GM12872 (cell line): ENCODE data around the gene CNTN1.

Experiments
- TF ChIP-seq, protein P1 (sequence below): IDR thresholded peaks from 3 replicates; pipeline ENCODE4 v1.5.1; 2011; ENCODE audit warnings: low read depth, mild to moderate bottlenecking, low read length, moderate library complexity; ENCODE audit not compliant: insufficient read depth

Gene CNTN1

DNA sequence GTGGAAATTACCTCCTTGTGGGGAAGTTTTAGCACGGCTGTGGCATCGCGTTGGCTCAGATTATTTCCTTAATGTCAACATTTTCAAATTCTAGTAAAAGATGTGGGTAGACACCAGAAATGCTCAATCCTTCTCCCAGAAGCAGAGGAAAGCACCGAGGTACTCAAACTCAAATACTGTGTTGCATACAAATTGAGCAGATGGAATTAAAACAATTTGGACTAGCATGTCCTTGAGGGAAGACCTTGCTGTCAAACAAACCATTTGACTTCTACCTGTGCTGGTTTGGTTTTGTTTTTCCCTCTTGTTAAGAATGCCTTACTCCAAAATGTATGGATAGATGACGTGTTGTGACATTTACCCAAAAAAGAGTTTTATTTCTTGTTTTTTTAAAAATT is 136.4 kb downstream of the CNTN1 start:
- TF ChIP-seq, protein P1, sequence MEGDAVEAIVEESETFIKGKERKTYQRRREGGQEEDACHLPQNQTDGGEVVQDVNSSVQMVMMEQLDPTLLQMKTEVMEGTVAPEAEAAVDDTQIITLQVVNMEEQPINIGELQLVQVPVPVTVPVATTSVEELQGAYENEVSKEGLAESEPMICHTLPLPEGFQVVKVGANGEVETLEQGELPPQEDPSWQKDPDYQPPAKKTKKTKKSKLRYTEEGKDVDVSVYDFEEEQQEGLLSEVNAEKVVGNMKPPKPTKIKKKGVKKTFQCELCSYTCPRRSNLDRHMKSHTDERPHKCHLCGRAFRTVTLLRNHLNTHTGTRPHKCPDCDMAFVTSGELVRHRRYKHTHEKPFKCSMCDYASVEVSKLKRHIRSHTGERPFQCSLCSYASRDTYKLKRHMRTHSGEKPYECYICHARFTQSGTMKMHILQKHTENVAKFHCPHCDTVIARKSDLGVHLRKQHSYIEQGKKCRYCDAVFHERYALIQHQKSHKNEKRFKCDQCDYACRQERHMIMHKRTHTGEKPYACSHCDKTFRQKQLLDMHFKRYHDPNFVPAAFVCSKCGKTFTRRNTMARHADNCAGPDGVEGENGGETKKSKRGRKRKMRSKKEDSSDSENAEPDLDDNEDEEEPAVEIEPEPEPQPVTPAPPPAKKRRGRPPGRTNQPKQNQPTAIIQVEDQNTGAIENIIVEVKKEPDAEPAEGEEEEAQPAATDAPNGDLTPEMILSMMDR = no peak

DNA sequence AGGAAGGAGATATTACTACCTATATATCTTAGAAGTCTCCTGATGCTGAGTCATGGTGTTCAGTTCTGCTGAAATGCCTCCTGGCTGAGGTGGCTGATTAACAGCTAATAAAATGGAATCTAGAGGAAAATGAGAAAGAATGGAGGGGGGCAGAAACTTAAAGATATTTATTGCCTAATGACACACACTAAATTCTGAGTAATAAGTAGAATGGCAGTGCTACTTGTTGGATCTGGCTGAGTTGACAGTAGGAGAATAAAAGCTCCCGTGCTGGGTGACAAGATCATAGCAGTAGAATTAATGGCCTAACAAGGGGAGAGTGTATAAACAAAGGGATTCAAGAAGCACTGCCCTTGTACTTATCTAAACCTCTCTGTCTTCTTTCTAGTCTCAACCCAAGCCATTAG is 137.5 kb downstream of the CNTN1 start:
- TF ChIP-seq, protein P1 = no peak

DNA sequence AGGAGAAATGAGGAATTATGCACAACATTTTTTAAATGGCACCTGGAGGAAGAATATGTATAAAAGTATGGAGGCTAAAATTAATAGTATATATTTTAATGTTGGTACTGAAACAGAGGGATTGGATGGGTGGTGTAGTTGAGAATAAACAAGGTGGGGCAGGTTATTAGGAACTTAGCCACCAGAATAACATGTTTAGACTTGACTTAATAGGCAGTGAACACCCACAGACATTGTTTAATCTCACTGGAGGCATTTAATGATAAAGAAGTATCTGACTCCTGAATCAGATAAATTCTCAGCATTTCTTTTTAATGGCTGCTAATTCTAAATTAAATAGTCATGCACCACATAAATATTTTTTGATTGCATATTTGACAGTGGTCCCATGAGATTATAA is 139.7 kb downstream of the CNTN1 start:
- TF ChIP-seq, protein P1 = no peak

DNA sequence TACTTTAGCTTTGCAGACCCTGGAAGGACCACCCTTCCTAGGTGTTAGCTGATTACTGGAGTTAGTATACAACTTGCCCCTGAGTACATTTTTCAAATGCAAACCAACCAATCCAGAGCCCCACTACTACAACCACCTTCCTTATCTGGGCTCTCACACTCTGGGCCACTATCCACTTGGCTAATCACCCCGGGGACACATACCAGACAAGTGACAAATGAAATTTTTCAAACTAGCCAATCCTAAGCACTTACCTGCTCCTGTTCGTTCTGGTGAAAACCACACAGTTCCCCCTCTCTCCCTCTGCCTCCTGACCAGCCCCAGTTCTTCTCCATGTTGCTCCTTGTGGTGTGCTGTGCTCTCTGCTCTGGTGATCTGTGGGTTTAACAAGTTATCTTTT is 140.4 kb downstream of the CNTN1 start:
- TF ChIP-seq, protein P1 = no peak

DNA sequence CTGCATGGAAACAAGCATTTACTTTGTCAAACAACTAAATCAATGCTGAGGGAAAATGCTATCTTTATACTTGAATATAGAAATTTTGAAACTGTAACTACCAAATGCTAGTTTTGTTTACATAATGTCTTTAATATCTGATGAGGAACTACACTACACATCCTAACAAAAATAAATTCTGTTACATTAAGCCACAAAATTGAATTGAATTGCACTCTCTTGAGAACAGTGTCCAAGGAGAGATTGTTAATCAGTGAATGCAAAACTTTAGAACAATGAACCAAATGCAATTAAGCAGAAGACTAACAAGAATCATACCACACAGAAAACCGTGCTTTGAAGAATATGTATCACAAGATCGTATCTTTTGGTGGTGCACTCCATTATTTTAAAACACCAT is 141.6 kb downstream of the CNTN1 start:
- TF ChIP-seq, protein P1 = no peak

DNA sequence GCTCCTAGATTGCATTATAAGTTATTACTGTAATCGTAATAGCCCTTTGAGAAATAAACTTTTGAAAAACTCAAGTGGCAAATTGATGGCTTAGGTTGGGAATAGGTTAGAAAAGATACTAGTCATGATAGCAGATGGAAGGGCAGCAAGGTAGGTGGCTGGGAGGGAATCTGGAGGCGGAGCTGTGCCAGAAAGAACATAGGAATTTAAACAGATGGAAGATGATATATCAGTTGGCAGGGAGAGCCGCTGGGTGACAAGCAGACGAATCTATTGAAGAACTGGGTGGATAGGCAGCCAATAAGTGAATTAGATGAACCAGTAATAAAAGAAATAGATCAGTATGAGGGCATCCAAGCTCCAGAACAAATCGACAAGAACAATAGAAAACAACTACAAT is 142.1 kb downstream of the CNTN1 start:
- TF ChIP-seq, protein P1 = no peak

DNA sequence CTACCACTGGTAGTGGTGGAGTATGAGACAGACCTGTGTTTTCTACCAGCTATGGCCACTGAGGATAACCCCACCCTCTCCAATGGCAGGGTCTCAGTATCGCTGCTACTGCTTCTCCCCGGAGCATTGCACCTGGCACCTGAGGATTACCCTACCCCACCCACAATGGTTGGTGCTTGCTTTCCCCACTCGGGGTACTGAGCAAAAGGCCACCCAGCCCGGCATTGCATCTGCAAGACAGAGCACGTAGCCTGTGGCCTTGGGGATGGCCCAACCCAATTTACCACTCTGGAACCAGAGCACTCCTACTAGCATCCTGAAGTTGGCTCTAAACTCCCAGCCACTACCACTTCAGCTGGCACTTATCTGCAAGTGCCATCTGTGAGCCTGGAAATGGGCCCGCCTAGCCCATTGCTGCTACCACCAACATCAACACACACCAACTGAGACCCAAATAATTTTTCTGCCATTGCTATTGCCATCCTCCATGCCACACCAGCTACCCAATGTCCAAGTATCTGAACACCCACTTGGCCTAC is 145.7 kb downstream of the CNTN1 start:
- TF ChIP-seq, protein P1 = no peak
